Bladder microvascular endothelial cell (primary cell): ENCODE data around the gene RPS6KB1. TPM values are rescaled to one million over a fixed set of nuclear protein-coding genes. Genes with fewer than 3 reads are reported as not detected.

Source experiments
- total RNA-seq: library from RNA; depleted of rRNA; stranded (reverse); fragments of >200 nt; gene quantifications from 2 replicates; pipeline ENCODE4 v1.2.3, GENCODE V29; 2014

RPS6KB1 gene
- 18.3 and 28.5 TPM in 2 replicates for total RNA-seq

GRCh38 chr17:59892924-59893675 lies at the start of gene RPS6KB1, which contains the start of gene TUBD1:
RPS6KB1 (plus strand) TSS chr17:59893121; CDS start chr17:59893185, 64 bp downstream.
TUBD1 (minus strand) TSS chr17:59892943; CDS start chr17:59891002, 1,941 bp downstream.

DNA sequence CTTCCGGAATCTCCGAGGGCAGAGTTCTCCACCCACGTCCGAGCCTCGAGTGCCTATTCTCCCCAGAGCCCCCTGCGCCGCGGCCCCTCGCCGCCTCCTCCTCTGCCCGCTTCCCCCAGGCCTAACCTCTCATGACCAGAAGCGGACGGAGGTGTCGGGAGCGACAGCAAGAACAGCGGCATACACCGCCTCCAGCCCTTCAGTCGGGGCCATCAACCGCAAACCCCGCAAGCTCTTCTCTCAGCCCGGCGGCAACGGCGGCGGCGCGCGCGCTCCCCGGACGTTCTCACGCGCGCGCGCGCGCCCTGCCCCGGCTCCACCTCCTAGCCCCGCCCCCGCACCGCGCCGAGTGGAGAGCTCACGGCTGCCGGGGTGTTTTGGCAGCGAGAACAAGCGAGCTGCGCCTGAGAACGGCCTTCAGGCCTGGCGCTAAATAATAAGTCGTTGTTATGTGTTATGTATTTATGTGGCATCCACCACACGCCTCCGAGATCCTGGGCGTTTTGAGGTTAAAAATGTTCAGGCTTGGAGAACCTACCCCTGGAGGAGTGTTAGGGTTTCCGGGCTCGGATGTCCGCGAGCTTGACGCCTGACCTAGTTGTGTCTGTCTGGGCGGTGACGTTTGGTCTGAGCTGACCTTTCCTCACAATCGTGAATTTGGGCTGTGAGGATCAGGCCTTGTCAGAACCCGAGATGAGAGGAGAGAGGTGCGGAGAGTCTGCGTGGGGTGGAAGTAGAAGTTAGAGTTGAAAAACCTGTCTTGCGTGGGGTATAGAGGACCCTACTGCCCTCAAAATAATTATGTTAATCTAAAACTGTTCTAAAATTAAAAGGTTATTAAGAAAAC lies 71.8 kb downstream of the RPS6KB1 start, which contains the start of gene RNFT1:
TSS of gene RNFT1 (minus strand) at position 259 of the 847 bp plus-strand sequence. CDS start at position 182, 77 bp downstream.

Other genes with a start within 250 kb of the RPS6KB1 start
- gene PTRH2, start 185.7 kb upstream of the RPS6KB1 start, total RNA-seq, result 19.6 and 29.6 TPM in 2 replicates
- 87.3 and 287 TPM in 2 replicates for gene VMP1, start 185.5 kb upstream of the RPS6KB1 start, total RNA-seq
- 7.4 and 12.3 TPM in 2 replicates for gene TUBD1, start 178 bp upstream of the RPS6KB1 start, total RNA-seq
- gene RNFT1, start 71.6 kb downstream of the RPS6KB1 start, total RNA-seq, result 10.8 and 14.9 TPM in 2 replicates
- 4.7 and 8.1 TPM in 2 replicates for gene HEATR6, start 185.8 kb downstream of the RPS6KB1 start, total RNA-seq